D341Med (cell line): ENCODE results near the gene MYO6.

ENCODE experiments used
- DNase-seq: peaks from one replicate; pipeline ENCODE4 v3.0.0; 2012; ENCODE audit warnings: low spot score

Gene MYO6

DNA sequence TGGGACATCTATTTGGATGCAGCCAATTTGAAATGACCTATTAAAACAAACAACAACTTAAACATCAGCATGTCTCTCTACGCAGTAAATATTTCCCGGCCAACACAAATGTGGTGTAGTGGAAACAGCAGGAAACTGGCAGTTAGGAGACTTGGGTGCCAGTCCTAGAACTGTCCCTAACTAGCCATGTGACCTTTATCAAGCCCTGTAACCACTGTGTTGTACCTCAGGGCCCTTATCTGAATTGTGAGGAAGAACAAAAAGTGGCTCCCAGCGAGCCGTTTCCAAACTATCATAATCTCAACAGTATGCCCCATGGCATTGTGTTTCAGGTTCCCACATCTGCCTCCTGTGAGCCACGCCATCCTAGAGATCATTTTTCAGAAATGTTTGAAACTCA lies 198.9 kb downstream of the MYO6 start:
- DNase-seq = no peak

- no peak for DNase-seq
These were observed 203.1 kb downstream of the MYO6 start for GRCh38 chr6:75952128-75952527.

DNA sequence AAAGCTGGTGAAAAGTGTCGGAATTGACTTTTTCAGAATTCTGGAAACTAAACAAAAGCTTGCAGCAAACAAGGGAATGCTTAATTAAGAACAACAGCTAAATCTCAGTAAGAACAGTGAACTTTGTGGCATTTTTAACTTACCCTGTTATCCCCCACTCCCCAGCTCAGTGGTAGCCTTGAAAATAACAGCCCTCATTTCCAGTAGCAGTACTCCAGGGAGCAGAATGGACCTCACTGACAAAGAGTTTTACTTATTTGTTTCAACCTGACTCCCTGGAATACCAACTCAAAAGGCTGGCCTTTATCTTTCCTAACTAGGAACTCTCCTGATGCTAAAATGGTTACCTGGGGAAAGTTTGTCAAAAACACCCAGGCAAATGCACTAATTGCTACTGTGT lies 214.5 kb downstream of the MYO6 start:
- no peak for DNase-seq

DNA sequence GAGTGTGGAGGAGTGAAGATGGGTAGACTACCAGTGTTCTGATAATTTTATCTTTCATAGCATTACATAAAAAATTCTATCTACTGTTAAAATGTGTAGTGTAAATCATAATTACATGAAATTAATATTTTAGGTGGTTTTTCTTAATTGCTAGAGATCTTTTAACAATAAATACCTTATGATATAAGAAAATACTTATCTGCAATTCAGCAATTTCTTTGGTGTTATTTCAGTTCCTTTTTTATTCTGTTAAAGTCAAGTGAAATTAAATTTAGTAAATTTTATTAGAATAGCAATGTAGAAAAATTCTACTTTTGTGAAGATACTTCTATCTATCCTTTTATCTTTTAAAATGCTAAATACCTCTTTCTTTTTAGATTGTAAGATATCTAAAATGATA lies 219.1 kb downstream of the MYO6 start:
- no peak for DNase-seq
